Esophagus squamous epithelium (tissue), 4 donors: Measurements from ENCODE around the gene GRIK2.

Source experiments
- POLR2A ChIP-seq, 4 donors: fragments of 450-650 bp; IDR thresholded peaks; one replicate each; pipeline ENCODE4 v1.6.1; 2017; ENCODE audit warnings: antibody characterized with exemption in 4 of 4, mild to moderate bottlenecking in 4 of 4, moderate library complexity in 3 of 4
- TF ChIP-seq, protein P1 (sequence below), 6 experiments: fragments of 450-650 bp in 4 of 6; fragments of 200-600 bp in 2 of 6; sonication (generic) in 2 of 6; IDR thresholded peaks; one replicate each; pipeline ENCODE4 v1.5.1; 2016 to 2019; ENCODE audit warnings: antibody characterized with exemption in 6 of 6, mild to moderate bottlenecking in 4 of 6, moderate library complexity in 4 of 6

DNA sequence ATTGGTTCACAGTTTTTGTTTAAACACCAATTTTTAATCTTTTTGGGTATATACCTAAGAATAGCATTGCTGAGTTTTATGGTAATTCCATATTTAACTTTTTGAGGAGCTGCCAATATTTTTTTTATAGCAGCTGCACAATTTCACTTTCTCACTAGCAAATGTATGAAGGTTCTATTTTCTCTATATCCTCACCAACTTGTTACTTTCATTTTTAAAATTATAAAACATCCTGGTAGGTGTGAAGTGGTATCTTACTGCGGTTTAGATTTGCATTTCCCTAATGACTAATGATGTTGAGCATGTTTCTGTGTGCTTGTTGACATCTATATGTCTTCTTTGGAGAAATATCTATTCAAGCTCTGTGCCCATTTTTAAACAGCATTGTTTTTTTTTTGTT is 452.1 kb downstream of the GRIK2 start:
- TF ChIP-seq, protein P1, sequence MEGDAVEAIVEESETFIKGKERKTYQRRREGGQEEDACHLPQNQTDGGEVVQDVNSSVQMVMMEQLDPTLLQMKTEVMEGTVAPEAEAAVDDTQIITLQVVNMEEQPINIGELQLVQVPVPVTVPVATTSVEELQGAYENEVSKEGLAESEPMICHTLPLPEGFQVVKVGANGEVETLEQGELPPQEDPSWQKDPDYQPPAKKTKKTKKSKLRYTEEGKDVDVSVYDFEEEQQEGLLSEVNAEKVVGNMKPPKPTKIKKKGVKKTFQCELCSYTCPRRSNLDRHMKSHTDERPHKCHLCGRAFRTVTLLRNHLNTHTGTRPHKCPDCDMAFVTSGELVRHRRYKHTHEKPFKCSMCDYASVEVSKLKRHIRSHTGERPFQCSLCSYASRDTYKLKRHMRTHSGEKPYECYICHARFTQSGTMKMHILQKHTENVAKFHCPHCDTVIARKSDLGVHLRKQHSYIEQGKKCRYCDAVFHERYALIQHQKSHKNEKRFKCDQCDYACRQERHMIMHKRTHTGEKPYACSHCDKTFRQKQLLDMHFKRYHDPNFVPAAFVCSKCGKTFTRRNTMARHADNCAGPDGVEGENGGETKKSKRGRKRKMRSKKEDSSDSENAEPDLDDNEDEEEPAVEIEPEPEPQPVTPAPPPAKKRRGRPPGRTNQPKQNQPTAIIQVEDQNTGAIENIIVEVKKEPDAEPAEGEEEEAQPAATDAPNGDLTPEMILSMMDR (IDR thresholded peaks at IDR 0.05): no peak
- no peak for TF ChIP-seq POLR2A (IDR thresholded peaks at IDR 0.05)
